Subcutaneous adipose tissue (tissue), 4 donors: Measurements from ENCODE around the gene NRAS. TPM values are rescaled to one million over a fixed set of nuclear protein-coding genes. Genes with fewer than 3 reads are reported as not detected.

Experiments used
- CTCF ChIP-seq: fragments of 450-650 bp; IDR thresholded peaks from one replicate; pipeline ENCODE4 v1.5.1; 2016; ENCODE audit warnings: low read depth, mild to moderate bottlenecking, control low read depth, antibody characterized with exemption, moderate library complexity
- total RNA-seq, 4 donors: library from RNA; depleted of rRNA; stranded (reverse); fragments of >200 nt; gene quantifications; one replicate each; pipeline ENCODE4 v1.1.0, GENCODE V29; 2016

The NRAS gene
- total RNA-seq, 4 donors from 2014 or later: 23.5 to 38.8 (median 31.1) TPM

- no peak for TF ChIP-seq CTCF
Measured at GRCh38 chr1:114755006-114755931, 38.7 kb upstream of the NRAS start.

DNA sequence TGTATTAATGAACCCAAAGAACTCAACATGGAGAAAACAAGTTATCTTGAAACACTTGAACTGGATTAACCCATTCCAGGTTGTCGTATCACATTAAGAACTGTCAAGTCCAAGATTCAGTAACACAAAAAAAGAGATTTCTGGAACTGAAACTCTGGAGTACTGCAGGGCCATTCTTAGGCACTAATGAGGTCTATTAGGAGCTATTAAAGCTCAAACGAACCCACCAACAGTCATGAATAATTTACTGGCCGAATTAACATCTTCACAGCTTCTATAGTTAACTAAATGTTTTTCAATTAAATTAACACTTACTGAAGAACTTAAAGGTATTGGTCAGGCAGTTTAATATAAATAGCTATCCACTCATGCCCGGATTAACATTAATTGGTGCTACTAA lies 36.6 kb upstream of the NRAS start:
- no peak for TF ChIP-seq CTCF

DNA sequence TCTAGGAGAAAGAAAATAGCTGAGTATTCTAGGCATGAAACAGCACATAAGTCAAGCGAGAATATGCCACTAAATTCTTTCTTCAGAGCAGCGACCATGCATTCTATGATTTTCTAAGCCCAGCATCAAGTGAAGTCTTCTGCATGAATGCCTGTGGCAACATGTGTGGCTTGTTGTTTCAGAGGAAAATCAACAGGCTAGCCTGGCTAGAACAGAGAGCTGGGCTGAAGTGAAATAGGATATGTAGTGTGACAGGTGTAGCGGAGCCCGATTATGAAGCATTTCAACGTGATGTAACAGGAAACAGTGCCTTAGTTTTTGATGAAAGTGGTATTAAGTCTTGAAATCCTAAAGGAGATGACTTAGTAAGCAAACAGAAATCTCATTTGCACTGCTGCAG lies 34.2 kb upstream of the NRAS start:
- TF ChIP-seq CTCF: no peak

- no peak for TF ChIP-seq CTCF
Measured at GRCh38 chr1:114749835-114750234, 33.3 kb upstream of the NRAS start.

- no peak for TF ChIP-seq CTCF
Measured at GRCh38 chr1:114746450-114747121, 30.0 kb upstream of the NRAS start.

DNA sequence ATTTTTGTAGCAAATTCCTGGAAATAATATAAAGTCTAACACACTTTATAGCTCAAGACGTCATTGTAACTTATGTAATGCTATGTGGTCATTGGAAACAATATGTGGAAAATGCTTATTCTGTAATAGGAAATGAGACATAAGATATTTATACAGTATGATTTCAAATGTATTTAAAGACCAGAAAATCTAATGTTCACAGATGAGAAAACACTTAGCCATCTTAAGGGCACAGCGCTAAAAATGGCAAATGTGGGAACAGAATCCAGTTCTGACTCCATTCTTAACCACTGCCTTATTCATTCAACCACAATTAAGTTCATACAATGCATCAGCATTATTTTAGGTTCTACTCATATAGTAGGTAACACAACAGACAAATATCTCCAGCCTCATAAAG lies 28.7 kb upstream of the NRAS start:
- no peak for TF ChIP-seq CTCF

DNA sequence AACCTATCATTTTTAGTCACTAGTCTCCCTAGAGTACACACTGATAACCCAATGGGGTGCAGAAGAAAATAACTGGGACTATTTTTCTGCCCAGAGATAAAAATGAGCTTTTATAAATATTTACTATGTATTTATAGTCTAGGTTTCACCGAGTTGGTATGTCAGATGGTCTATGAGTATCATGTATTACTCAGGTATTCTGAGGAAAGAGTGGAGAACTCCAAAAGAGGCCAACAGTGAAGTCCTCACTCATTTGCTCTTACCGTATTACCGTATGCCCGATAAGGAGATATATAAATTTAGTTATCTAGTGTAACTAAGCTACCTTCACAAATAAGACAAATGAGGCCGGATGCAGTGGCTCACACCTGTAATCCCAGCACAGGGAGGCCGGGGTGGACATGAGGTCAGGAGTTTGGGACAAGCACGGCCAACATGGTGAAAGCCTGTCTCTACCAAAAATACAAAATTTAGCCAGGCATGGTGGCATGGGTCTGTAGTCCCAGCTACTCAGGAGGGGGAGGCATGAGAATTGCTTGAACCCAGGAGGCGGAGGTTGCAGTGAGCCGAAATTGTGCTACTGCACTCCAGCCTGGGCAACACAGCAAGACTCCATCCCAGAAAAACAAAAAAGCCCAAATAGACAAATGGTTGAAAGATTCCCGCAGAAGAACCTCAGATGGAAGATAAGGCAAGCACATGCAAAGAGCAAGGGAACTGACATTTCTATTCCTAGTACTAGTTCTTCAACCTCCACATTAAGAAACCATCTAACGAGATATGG lies 25.6 kb upstream of the NRAS start:
- TF ChIP-seq CTCF: no peak
